SK-N-SH (cell line): ENCODE results near the gene NADK. TPM values are rescaled to one million over a fixed set of nuclear protein-coding genes. Genes with fewer than 3 reads are reported as not detected.

ENCODE experiments used
- CTCF ChIA-PET: fragments of 300-600, 350-600 bp; formaldehyde crosslinking; extraction: SDS; loops from one replicate; lab custom pipeline; 2021; lab: Yijun Ruan, JAX
- POLR2A ChIA-PET: fragments of 350-600 bp; sonication (Branson Sonifier 250); formaldehyde crosslinking; extraction: SDS; loops from one replicate; lab custom pipeline; 2020; ENCODE audit warnings: antibody characterized with exemption, inconsistent platforms; lab: Yijun Ruan, JAX
- DNase-seq: peaks from one replicate; pipeline ENCODE4 v3.0.0; 2012
- H2AFZ ChIP-seq: fragments of 200-600 bp; sonication (generic); 2 replicates; pipeline ENCODE4 v1.8.1; 2016; ENCODE audit warnings: antibody characterized with exemption, mild to moderate bottlenecking, low read depth
- H3F3A ChIP-seq: fragments of 200-600 bp; sonication (generic); replicated peaks from 2 replicates; pipeline ENCODE3; 2016; ENCODE audit warnings: antibody characterized with exemption, mild to moderate bottlenecking; ENCODE audit not compliant: insufficient read depth
- H3K27ac ChIP-seq, 2 experiments: fragments of 200-500 bp in 1 of 2; fragments of 200-600 bp in 1 of 2; sonication (Bioruptor generic) in 1 of 2; sonication (generic), shearing (Covaris generic) in 1 of 2; 2 replicates each; pipeline versions ENCODE4 v1.5.1 to v1.6.1; 2014 to 2016; ENCODE audit warnings: low read depth in 2 of 2, inconsistent platforms in 1 of 2, low read length in 1 of 2, mild to moderate bottlenecking in 1 of 2, mixed read lengths in 1 of 2
- H3K27me3 ChIP-seq: fragments of 200-600 bp; sonication (generic), shearing (Covaris generic); 2 replicates; pipeline ENCODE4 v1.6.1; 2016; ENCODE audit warnings: mixed run types; ENCODE audit not compliant: insufficient read depth
- H3K36me3 ChIP-seq, 2 experiments: fragments of 200-500 bp in 1 of 2; fragments of 200-600 bp in 1 of 2; sonication (Bioruptor generic) in 1 of 2; sonication (generic) in 1 of 2; replicated peaks in 1 of 2; 2 replicates each; pipeline versions ENCODE3 to v1.5.1; 2014 to 2016; ENCODE audit warnings: low read length in 1 of 2, mild to moderate bottlenecking in 1 of 2; ENCODE audit not compliant: insufficient read depth in 2 of 2, control insufficient read depth in 1 of 2
- H3K4me1 ChIP-seq, 2 experiments: fragments of 200-500 bp in 1 of 2; fragments of 200-600 bp in 1 of 2; sonication (Bioruptor generic) in 1 of 2; sonication (generic), shearing (Covaris generic) in 1 of 2; 2 replicates each; pipeline versions ENCODE4 v1.5.1 to v1.6.1; 2014 to 2016; ENCODE audit warnings: low read depth in 1 of 2, low read length in 1 of 2, mixed run types in 1 of 2; ENCODE audit not compliant: insufficient read depth in 2 of 2, control insufficient read depth in 1 of 2
- H3K4me2 ChIP-seq: fragments of 200-600 bp; sonication (generic), shearing (Covaris generic); 2 replicates; pipeline ENCODE4 v1.6.1; 2017; ENCODE audit warnings: mixed run types
- H3K4me3 ChIP-seq, 2 experiments: fragments of 200-500 bp in 1 of 2; fragments of 200-600 bp in 1 of 2; sonication (Bioruptor generic) in 1 of 2; sonication (generic), shearing (Covaris generic) in 1 of 2; 2 replicates each; pipeline versions ENCODE4 v1.5.1 to v1.8.1; 2014 to 2016; ENCODE audit warnings: low read depth in 2 of 2, inconsistent platforms in 1 of 2, low read length in 1 of 2, mild to moderate bottlenecking in 1 of 2, mixed read lengths in 1 of 2, moderate library complexity in 1 of 2
- H3K79me2 ChIP-seq: fragments of 200-600 bp; sonication (generic); 2 replicates; pipeline ENCODE4 v1.8.1; 2017; ENCODE audit warnings: mild to moderate bottlenecking; ENCODE audit not compliant: insufficient read depth
- H3K9ac ChIP-seq: fragments of 200-600 bp; sonication (generic); 2 replicates; pipeline ENCODE4 v1.6.1; 2017; ENCODE audit warnings: mixed run types
- H3K9me2 ChIP-seq: fragments of 200-600 bp; sonication (generic); 2 replicates; pipeline ENCODE4 v1.6.1; 2017; ENCODE audit warnings: mixed run types
- H3K9me3 ChIP-seq: fragments of 200-600 bp; sonication (generic); 2 replicates; pipeline ENCODE4 v1.6.1; 2017; ENCODE audit warnings: mixed run types, mild to moderate bottlenecking, moderate library complexity
- H4K20me1 ChIP-seq: fragments of 200-600 bp; sonication (generic); 2 replicates; pipeline ENCODE4 v1.6.1; 2017; ENCODE audit warnings: mild to moderate bottlenecking, mixed run types; ENCODE audit not compliant: insufficient read depth
- CTCF ChIP-seq: fragments of 200-600 bp; sonication (generic); IDR thresholded peaks from 2 replicates; pipeline ENCODE4 v1.6.1; 2017; ENCODE audit warnings: antibody characterized with exemption, mild to moderate bottlenecking, moderate library complexity
- ELF1 ChIP-seq: IDR thresholded peaks from 2 replicates; pipeline ENCODE4 v1.4.0; 2012
- EP300 ChIP-seq, 2 experiments: IDR thresholded peaks; 2 replicates each; pipeline versions ENCODE4 v1.4.0 to v1.6.1; 2012; ENCODE audit warnings: borderline replicate concordance in 1 of 2, low read depth in 1 of 2, low read length in 1 of 2
- EZH2phosphoT487 ChIP-seq: fragments of 200-600 bp; sonication (generic); IDR thresholded peaks from 2 replicates; pipeline ENCODE4 v1.6.1; 2017; ENCODE audit warnings: low read depth, mixed run types, mild to moderate bottlenecking, antibody characterized with exemption, moderate library complexity, borderline replicate concordance
- FOSL2 ChIP-seq: IDR thresholded peaks from 2 replicates; pipeline ENCODE4 v1.4.0; 2012; ENCODE audit warnings: low read depth, mild to moderate bottlenecking, moderate library complexity, borderline replicate concordance
- FOXM1 ChIP-seq: IDR thresholded peaks from 2 replicates; pipeline ENCODE4 v1.4.0; 2012; ENCODE audit warnings: low read depth, mild to moderate bottlenecking
- JUND ChIP-seq: IDR thresholded peaks from 2 replicates; pipeline ENCODE4 v1.4.0; 2012
- MAX ChIP-seq: IDR thresholded peaks from 2 replicates; pipeline ENCODE4 v1.4.0; 2012; ENCODE audit warnings: low read depth
- MEF2A ChIP-seq: IDR thresholded peaks from 2 replicates; pipeline ENCODE4 v1.4.0; 2012; ENCODE audit warnings: low read depth, borderline replicate concordance
- RCOR1 ChIP-seq: fragments of 150-350 bp; IDR thresholded peaks from 2 replicates; pipeline ENCODE4 v1.6.1; 2017; ENCODE audit warnings: antibody characterized with exemption, low read length
- RFX5 ChIP-seq: IDR thresholded peaks from 2 replicates; pipeline ENCODE4 v1.6.1; 2012; ENCODE audit warnings: mild to moderate bottlenecking, improper control_type of control experiment, low read length
- SMC3 ChIP-seq: IDR thresholded peaks from 2 replicates; pipeline ENCODE4 v1.6.1; 2012; ENCODE audit warnings: low read depth, low read length, improper control_type of control experiment
- TCF12 ChIP-seq: IDR thresholded peaks from 2 replicates; pipeline ENCODE4 v1.4.0; 2012
- YY1 ChIP-seq: IDR thresholded peaks from 2 replicates; pipeline ENCODE4 v1.4.0; 2012; ENCODE audit warnings: low read depth, mild to moderate bottlenecking
- WGBS: methylation state at CpG from one replicate; pipeline ENCODE4 v1.1.6; 2017; ENCODE audit warnings: low lambda C conversion rate; 5-methylcytosine and 5-hydroxymethylcytosine counted together
- polyA plus RNA-seq, 3 experiments: library from polyadenylated mRNA; depleted of rRNA; stranded (reverse); fragments of >200 nt; gene quantifications; 2 replicates each; pipeline ENCODE4 v1.2.3, GENCODE V29; 2012
- TF ChIP-seq, protein P1 (sequence below): IDR thresholded peaks from 2 replicates; pipeline ENCODE4; 2012

Gene NADK
- polyA plus RNA-seq, 1 of the 3 experiments (the other 2 are of a cell fraction), result 70.4 TPM

GRCh38 chr1:1782399-1783221 is 4.3 kb upstream of the NADK start:
- no peaks in the 10 kb centered on the region for H3K9me3 ChIP-seq
- H4K20me1 ChIP-seq, result 0 out of 2 replicates have a peak, but pooled peaks cover 11% of the 10 kb centered on the region
- peaks cover 46% of the 10 kb centered on the region for H3F3A ChIP-seq
- H3K27ac ChIP-seq, result peak overlapping the region in 1 of 2 experiments; percentile 28; a peak in 1 of 4 replicates
- ChIA-PET CTCF (interaction anchor here (1.0 to 2.2 kb wide), 2 partner anchors 123 to 125 kb away, joined by 3 to 8 read pairs; no protein-coding TSS in a partner anchor), POLR2A (no interaction called here)
- WGBS, result 90% methylated on average over 20 of the region's 36 CpGs
- peaks cover 23 to 30% of the 10 kb centered on the region in 2 experiments for H3K36me3 ChIP-seq
- H3K27me3 ChIP-seq, result no peaks in the 10 kb centered on the region
- H3K4me1 ChIP-seq, result peaks cover 4 to 28% of the 10 kb centered on the region in 2 experiments; a peak in 2 of 4 replicates
- no peak for DNase-seq
- H3K4me2 ChIP-seq, result no peak overlapping the region
- no peak overlapping the region for H3K9ac ChIP-seq
- no peak for TF ChIP-seq ELF1
- no peak for TF ChIP-seq EZH2phosphoT487
- TF ChIP-seq, protein P1, sequence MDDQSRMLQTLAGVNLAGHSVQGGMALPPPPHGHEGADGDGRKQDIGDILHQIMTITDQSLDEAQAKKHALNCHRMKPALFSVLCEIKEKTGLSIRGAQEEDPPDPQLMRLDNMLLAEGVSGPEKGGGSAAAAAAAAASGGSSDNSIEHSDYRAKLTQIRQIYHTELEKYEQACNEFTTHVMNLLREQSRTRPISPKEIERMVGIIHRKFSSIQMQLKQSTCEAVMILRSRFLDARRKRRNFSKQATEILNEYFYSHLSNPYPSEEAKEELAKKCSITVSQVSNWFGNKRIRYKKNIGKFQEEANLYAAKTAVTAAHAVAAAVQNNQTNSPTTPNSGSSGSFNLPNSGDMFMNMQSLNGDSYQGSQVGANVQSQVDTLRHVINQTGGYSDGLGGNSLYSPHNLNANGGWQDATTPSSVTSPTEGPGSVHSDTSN, result no peak
- no peak for TF ChIP-seq YY1
- no peak for TF ChIP-seq SMC3
- TF ChIP-seq CTCF, result no peak
- no peak for TF ChIP-seq RCOR1
- TF ChIP-seq TCF12, result no peak
- no peak for TF ChIP-seq EP300 (IDR thresholded peaks at IDR 0.05; ENCODE audit: borderline replicate concordance in 1 of 2, low read depth in 1 of 2, low read length in 1 of 2)
- no peak for TF ChIP-seq MEF2A
- TF ChIP-seq MAX, result no peak
- TF ChIP-seq FOXM1, result no peak
- TF ChIP-seq FOSL2, result no peak
- TF ChIP-seq RFX5, result no peak
- no peak overlapping the region for H2AFZ ChIP-seq
- H3K4me3 ChIP-seq, result no peak overlapping the region
- no peaks in the 10 kb centered on the region for H3K9me2 ChIP-seq
- H3K79me2 ChIP-seq, result peaks cover 25% of the 10 kb centered on the region; the same call in 1 of the 2 replicates

DNA sequence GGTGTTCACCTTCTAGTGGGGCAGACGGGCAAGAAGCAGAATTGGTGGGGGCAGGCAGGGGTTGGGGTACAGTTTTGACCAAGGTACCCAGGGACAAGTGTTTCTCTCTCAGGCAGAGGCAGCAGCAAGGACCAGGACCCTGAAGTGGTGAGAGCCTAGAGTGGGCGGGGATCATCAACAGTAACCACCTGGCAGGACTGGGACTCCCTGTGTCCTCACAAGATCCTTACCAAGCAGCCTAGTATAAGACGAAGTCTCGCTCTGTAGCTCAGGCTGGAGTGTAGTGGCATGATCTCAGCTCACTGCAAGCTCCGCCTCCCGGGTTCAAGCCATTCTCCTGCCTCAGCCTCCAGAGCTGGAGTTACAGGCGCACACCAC is 3.2 kb upstream of the NADK start:
- H4K20me1 ChIP-seq, result 0 out of 2 replicates have a peak, but pooled peaks cover 14% of the 10 kb centered on the region
- H3K4me1 ChIP-seq, result peaks cover 4 to 31% of the 10 kb centered on the region in 2 experiments; a peak in 2 of 4 replicates
- H3K27ac ChIP-seq, result peak overlapping the region in 1 of 2 experiments; percentile 78; a peak in 2 of 4 replicates
- 93% methylated on average over 7 of the region's 7 CpGs for WGBS
- H3K4me3 ChIP-seq, result no peak overlapping the region
- H3K4me2 ChIP-seq, result no peak overlapping the region
- H3K9me2 ChIP-seq, result no peaks in the 10 kb centered on the region
- no peaks in the 10 kb centered on the region for H3K27me3 ChIP-seq
- POLR2A ChIA-PET, result no interaction called here
- peaks cover 27% of the 10 kb centered on the region for H3K79me2 ChIP-seq
- DNase-seq, result no peak
- H3F3A ChIP-seq, result peaks cover 41% of the 10 kb centered on the region
- H2AFZ ChIP-seq, result no peak overlapping the region
- peaks cover 12 to 21% of the 10 kb centered on the region in 2 experiments for H3K36me3 ChIP-seq
- no peaks in the 10 kb centered on the region for H3K9me3 ChIP-seq
- 0 out of 4 replicates have a peak, but pooled peaks of 1 of the 2 experiments have one; percentile 2 for TF ChIP-seq EP300 (IDR thresholded peaks at IDR 0.05; ENCODE audit: borderline replicate concordance in 1 of 2, low read depth in 1 of 2, low read length in 1 of 2)
- TF ChIP-seq JUND, result no peak
- TF ChIP-seq, all 33 proteins: peak for 1
- H3K9ac ChIP-seq, result no peak overlapping the region
- CTCF ChIA-PET, result interaction anchor here (2.2 kb wide), 1 partner anchor 124 kb away, joined by 8 read pairs; no protein-coding TSS in a partner anchor
